SU-DHL-6 (cell line): ENCODE measurements around the gene NFE2L3.

Experiments
- CTCF ChIP-seq: fragments of 200-600 bp; sonication (generic); IDR thresholded peaks from one replicate; pipeline ENCODE4 v1.5.1; 2017; ENCODE audit warnings: antibody characterized with exemption, mild to moderate bottlenecking, low read length, moderate library complexity; ENCODE audit not compliant: insufficient read depth, poor library complexity, severe bottlenecking
- EZH2phosphoT487 ChIP-seq: fragments of 200-600 bp; sonication (generic), shearing (Covaris generic); conservative IDR thresholded peaks from 2 replicates; pipeline ENCODE4 v1.6.1; 2018; ENCODE audit warnings: mild to moderate bottlenecking, antibody characterized with exemption, low read length, moderate library complexity, mixed read lengths

DNA sequence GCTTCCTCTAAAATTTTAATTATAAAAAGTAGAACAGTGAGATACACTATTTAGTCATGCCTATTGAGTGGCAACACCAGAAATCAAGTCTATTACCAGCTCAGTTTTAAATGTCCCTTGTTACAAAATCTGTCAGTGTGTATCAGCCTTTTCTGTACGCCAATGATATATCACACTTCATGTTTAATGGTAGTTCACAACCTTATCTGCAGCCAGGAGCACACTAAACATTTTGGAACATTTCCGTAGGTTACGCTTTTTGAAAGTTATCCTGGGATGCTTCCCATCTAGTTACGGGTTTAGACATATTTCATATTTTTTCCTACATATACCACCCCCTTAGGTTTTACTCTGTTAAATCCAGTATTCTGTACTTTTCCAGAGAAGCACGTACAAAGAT, 43.2 kb downstream of the NFE2L3 start:
- TF ChIP-seq CTCF: no peak
- no peak for TF ChIP-seq EZH2phosphoT487
